Bronchial epithelial cell (primary cell): ENCODE measurements around the gene PHC1. TPM values are rescaled to one million over a fixed set of nuclear protein-coding genes. Genes with fewer than 3 reads are reported as not detected.

Experiments used
- DNase-seq: peaks from one replicate; pipeline ENCODE4 v3.0.0-alpha.2; 2010; ENCODE audit warnings: low read depth
- FAIRE-seq: peaks from 2 replicates; lab custom pipeline; 2011; peaks lifted over from hg19 to GRCh38; lab: Jason Lieb, UNC
- H3K27me3 ChIP-seq: 2 replicates; pipeline ENCODE4 v1.5.1; 2011; ENCODE audit warnings: low read length; ENCODE audit not compliant: control insufficient read depth, insufficient read depth
- H3K36me3 ChIP-seq: 2 replicates; pipeline ENCODE4 v1.5.1; 2011; ENCODE audit warnings: low read length; ENCODE audit not compliant: control insufficient read depth, insufficient read depth
- H3K4me3 ChIP-seq: 2 replicates; pipeline ENCODE4 v1.5.1; 2011; ENCODE audit warnings: mild to moderate bottlenecking, low read depth, low read length, control low read depth
- total RNA-seq: library from RNA; depleted of rRNA; stranded (reverse); fragments of >200 nt; gene quantifications from 2 replicates; pipeline ENCODE4 v1.2.1, GENCODE V29; 2014
- TF ChIP-seq, protein P1 (sequence below): IDR thresholded peaks from 2 replicates; pipeline ENCODE4 v1.5.1; 2011; ENCODE audit warnings: mild to moderate bottlenecking, moderate library complexity, low read length, control low read depth, inconsistent platforms; ENCODE audit not compliant: insufficient read depth, severe bottlenecking

PHC1 gene
- total RNA-seq, 1 donor from 2014 or later: 3.7 TPM

- no peak overlapping the region for H3K4me3 ChIP-seq
- no peaks in the 10 kb centered on the region for H3K27me3 ChIP-seq
- DNase-seq: no peak
- FAIRE-seq: no peak
- no peaks in the 10 kb centered on the region for H3K36me3 ChIP-seq
- TF ChIP-seq, protein P1, sequence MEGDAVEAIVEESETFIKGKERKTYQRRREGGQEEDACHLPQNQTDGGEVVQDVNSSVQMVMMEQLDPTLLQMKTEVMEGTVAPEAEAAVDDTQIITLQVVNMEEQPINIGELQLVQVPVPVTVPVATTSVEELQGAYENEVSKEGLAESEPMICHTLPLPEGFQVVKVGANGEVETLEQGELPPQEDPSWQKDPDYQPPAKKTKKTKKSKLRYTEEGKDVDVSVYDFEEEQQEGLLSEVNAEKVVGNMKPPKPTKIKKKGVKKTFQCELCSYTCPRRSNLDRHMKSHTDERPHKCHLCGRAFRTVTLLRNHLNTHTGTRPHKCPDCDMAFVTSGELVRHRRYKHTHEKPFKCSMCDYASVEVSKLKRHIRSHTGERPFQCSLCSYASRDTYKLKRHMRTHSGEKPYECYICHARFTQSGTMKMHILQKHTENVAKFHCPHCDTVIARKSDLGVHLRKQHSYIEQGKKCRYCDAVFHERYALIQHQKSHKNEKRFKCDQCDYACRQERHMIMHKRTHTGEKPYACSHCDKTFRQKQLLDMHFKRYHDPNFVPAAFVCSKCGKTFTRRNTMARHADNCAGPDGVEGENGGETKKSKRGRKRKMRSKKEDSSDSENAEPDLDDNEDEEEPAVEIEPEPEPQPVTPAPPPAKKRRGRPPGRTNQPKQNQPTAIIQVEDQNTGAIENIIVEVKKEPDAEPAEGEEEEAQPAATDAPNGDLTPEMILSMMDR: no peak
Measured at GRCh38 chr12:8956073-8956472, 41.8 kb downstream of the PHC1 start.

DNA sequence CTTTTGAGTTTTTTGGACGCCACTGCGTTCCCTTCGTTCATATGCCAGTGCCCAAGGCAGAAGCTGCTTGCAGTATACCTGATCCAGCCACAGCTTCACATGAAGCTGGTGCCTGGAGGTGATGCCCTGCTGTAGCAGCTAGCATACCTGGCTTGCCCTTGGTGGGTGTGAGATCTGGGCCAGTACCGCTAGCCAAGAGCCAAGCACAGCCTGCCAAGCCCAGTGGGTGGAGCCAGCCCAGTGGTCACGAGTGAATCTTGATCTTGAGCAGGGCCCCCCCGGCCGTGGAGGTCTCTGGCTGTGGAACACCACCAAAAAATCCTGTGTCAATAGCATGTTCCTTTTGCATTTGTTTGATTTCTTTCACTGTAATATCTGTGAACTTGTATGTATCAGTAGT, 42.5 kb downstream of the PHC1 start:
- Histone ChIP-seq H3K27me3 (no peaks in the 10 kb centered on the region), H3K36me3 (no peaks in the 10 kb centered on the region), H3K4me3 (no peak overlapping the region)
- FAIRE-seq (no peak), DNase-seq (no peak)
- TF ChIP-seq, protein P1: no peak

- no peak for DNase-seq
- Histone ChIP-seq H3K4me3 (no peak overlapping the region), H3K27me3 (no peaks in the 10 kb centered on the region), H3K36me3 (no peaks in the 10 kb centered on the region)
- TF ChIP-seq, protein P1: no peak
- no peak for FAIRE-seq
Measured at GRCh38 chr12:8957561-8957960, 43.3 kb downstream of the PHC1 start.

DNA sequence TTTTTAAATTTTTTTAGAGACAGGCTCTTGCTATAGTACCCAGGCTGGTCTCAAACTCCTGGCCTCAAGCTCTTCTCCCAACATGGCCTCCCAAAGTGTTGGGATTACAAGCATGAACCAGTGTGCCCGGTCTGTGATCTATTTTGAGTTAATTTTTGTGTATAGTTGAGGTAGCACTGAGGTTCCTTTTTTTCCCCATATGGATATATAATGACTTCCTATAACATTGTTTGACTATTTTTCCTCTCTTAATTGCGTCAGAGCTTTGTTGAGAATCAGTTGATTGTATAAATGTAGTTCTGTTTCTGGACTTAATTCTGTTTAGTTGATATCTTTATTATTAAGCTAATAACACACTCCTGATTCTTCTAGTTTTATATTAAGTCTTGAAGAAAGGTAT, 43.8 kb downstream of the PHC1 start:
- no peak overlapping the region for H3K4me3 ChIP-seq
- DNase-seq (no peak), FAIRE-seq (no peak)
- TF ChIP-seq, protein P1: no peak
- no peaks in the 10 kb centered on the region for H3K36me3 ChIP-seq
- no peaks in the 10 kb centered on the region for H3K27me3 ChIP-seq

DNA sequence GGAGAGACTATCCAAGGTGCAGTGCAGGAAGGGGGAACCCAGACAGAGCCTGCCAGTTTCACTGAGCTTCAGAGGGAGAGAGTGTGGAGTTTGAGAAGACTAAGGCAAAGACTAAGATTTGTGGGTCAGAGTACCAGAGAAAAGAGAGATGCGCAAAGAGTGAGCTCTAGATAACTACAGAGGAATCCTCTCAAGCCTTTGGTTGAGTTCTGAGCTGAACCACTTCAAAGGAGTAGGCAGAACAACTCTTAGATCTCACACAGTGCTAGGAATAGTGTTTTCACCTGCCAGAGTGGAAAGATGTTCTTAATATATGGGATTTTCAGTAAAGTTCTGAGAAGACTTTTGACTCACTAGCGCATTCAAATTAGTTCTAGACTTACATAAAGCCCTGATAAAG, 45.9 kb downstream of the PHC1 start:
- DNase-seq (no peak), FAIRE-seq (no peak)
- TF ChIP-seq, protein P1: no peak
- no peaks in the 10 kb centered on the region for H3K27me3 ChIP-seq
- H3K36me3 ChIP-seq: no peaks in the 10 kb centered on the region
- H3K4me3 ChIP-seq: no peak overlapping the region

- Histone ChIP-seq H3K27me3 (no peaks in the 10 kb centered on the region), H3K4me3 (no peak overlapping the region), H3K36me3 (no peaks in the 10 kb centered on the region)
- FAIRE-seq (no peak), DNase-seq (no peak)
- TF ChIP-seq, protein P1: no peak
Measured at GRCh38 chr12:8968761-8969160, 54.5 kb downstream of the PHC1 start.
